Measurements from ENCODE around the gene STT3B. TPM values are rescaled to one million over a fixed set of nuclear protein-coding genes. Genes with fewer than 3 reads are reported as not detected.

The STT3B gene
- total and polyA plus RNA-seq, 2 of the 13 experiments (the other 11 are each of a cell fraction or from before 2014, with no cell fraction given), result 85.0 to 205 TPM

DNA sequence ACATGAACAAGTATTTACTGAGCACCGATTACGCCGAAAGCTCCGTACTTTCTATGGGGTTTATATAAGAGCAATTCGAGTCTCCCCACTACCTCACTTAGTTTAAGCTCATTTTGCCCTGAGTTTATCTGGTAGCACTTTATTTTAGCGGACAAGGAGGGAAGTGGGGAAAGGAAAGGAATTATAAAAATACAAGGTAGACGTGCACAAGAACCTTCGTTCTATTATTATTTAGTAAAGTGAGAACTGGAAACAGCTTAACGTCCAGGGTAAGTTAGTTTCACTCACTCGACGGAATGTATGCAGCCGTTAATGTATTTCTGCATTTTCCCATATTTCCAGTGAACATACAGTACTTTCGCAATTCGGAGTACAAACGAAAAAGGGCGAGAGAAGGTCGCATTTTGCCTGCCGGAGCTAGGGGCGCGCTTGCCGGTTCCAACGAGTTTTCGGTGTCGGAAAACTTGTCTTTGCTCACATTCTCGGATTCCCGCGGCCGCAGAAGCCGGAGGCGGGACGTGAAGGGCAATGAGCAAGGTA, 1.2 kb upstream of the STT3B start (continued):
- 0 out of 2 replicates have a peak, but pooled peaks have one; percentile 14 for TF ChIP-seq ZNF770 (CRISPR knock-in tag; IDR thresholded peaks at IDR 0.05)
- TF ChIP-seq RNF2 (conservative IDR thresholded peaks at IDR 0.05; ENCODE audit: low read depth), result no peak
- no peak for TF ChIP-seq HMGXB4 (CRISPR knock-in tag; IDR thresholded peaks at IDR 0.05; ENCODE audit: borderline replicate concordance in 1 of 2, low read depth in 1 of 2)
- TF ChIP-seq ZNF414 (CRISPR knock-in tag; IDR thresholded peaks at IDR 0.05), result no peak
- TF ChIP-seq PHF21A (CRISPR knock-in tag; IDR thresholded peaks at IDR 0.05), result no peak; the same call in 1 of the 2 replicates
- no peak for TF ChIP-seq ZNF253 (CRISPR knock-in tag; IDR thresholded peaks at IDR 0.05; ENCODE audit: borderline replicate concordance)
- no peak for TF ChIP-seq NCOR1 (IDR thresholded peaks at IDR 0.05; ENCODE audit: borderline replicate concordance, low read length)
- no peak; the same call in 1 of the 2 replicates for TF ChIP-seq ZNF780A (CRISPR knock-in tag; IDR thresholded peaks at IDR 0.05)
- TF ChIP-seq ZNF256 (CRISPR knock-in tag; conservative IDR thresholded peaks at IDR 0.05), result no peak
- TF ChIP-seq PAWR (CRISPR knock-in tag; IDR thresholded peaks at IDR 0.05; ENCODE audit: borderline replicate concordance), result 0 out of 2 replicates have a peak, but pooled peaks have one; percentile 24
- peak; percentile 23; the same call in 1 of the 2 replicates for TF ChIP-seq ZNF510 (CRISPR knock-in tag; IDR thresholded peaks at IDR 0.05; ENCODE audit: low read depth)
- TF ChIP-seq ZNF761 (CRISPR knock-in tag; conservative IDR thresholded peaks at IDR 0.05), result 0 out of 2 replicates have a peak, but pooled peaks have one; percentile 31
- TF ChIP-seq SAP130 (CRISPR knock-in tag; IDR thresholded peaks at IDR 0.05; ENCODE audit: low read depth), result no peak
- TF ChIP-seq HNF1B (CRISPR knock-in tag; IDR thresholded peaks at IDR 0.05), result no peak
- peak; percentile 89; the same call in 1 of the 2 replicates for TF ChIP-seq REPIN1 (CRISPR knock-in tag; IDR thresholded peaks at IDR 0.05; ENCODE audit: borderline replicate concordance, low read depth)
- TF ChIP-seq, protein P1, sequence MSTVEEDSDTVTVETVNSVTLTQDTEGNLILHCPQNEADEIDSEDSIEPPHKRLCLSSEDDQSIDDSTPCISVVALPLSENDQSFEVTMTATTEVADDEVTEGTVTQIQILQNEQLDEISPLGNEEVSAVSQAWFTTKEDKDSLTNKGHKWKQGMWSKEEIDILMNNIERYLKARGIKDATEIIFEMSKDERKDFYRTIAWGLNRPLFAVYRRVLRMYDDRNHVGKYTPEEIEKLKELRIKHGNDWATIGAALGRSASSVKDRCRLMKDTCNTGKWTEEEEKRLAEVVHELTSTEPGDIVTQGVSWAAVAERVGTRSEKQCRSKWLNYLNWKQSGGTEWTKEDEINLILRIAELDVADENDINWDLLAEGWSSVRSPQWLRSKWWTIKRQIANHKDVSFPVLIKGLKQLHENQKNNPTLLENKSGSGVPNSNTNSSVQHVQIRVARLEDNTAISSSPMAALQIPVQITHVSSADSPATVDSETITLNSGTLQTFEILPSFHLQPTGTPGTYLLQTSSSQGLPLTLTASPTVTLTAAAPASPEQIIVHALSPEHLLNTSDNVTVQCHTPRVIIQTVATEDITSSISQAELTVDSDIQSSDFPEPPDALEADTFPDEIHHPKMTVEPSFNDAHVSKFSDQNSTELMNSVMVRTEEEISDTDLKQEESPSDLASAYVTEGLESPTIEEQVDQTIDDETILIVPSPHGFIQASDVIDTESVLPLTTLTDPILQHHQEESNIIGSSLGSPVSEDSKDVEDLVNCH (CRISPR knock-in tag; IDR thresholded peaks at IDR 0.05), result no peak
- no peak for TF ChIP-seq ZNF543 (CRISPR knock-in tag; IDR thresholded peaks at IDR 0.05)
- no peak for TF ChIP-seq ZKSCAN1 (IDR thresholded peaks at IDR 0.05; ENCODE audit: low read length)
- TF ChIP-seq, protein P2, sequence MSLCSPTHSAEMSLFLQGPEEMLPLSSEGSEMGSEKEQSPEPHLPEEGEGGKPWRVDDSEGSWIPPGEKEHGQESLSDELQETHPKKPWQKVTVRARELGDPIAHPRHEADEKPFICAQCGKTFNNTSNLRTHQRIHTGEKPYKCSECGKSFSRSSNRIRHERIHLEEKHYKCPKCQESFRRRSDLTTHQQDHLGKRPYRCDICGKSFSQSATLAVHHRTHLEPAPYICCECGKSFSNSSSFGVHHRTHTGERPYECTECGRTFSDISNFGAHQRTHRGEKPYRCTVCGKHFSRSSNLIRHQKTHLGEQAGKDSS (CRISPR knock-in tag; IDR thresholded peaks at IDR 0.05; ENCODE audit: borderline replicate concordance, low read depth), result no peak
